Nucleus accumbens (tissue), 56 donors: ENCODE measurements around the gene OR4F15.

Source experiments
- DNase-seq, 56 donors: peaks; one replicate each; lab custom pipeline; 2025; lab: John Stamatoyannopoulos, UW

OR4F15 gene

GRCh38 chr15:101803676-101804075 is 8.3 kb upstream of the OR4F15 start:
- no peak for DNase-seq

- no peak for DNase-seq
These were observed 7.6 kb upstream of the OR4F15 start for GRCh38 chr15:101804375-101804774.

GRCh38 chr15:101804941-101805340 is 7.1 kb upstream of the OR4F15 start:
- no peak for DNase-seq

GRCh38 chr15:101805605-101806345 is 6.2 kb upstream of the OR4F15 start:
- no peak for DNase-seq

- DNase-seq = no peak
These were observed 4.6 kb upstream of the OR4F15 start for GRCh38 chr15:101807345-101807945.

- no peak for DNase-seq
These were observed 3.8 kb upstream of the OR4F15 start for GRCh38 chr15:101808201-101808600.

- no peak for DNase-seq
These were observed 1.5 kb upstream of the OR4F15 start for GRCh38 chr15:101810456-101810855.

GRCh38 chr15:101810876-101811275 is 1.1 kb upstream of the OR4F15 start:
- DNase-seq = no peak

GRCh38 chr15:101813803-101814534 is 2.0 kb downstream of the OR4F15 start:
- no peak for DNase-seq

- no peak for DNase-seq
These were observed 8.8 kb downstream of the OR4F15 start for GRCh38 chr15:101820781-101821180.

- DNase-seq = no peak
These were observed 15.3 kb downstream of the OR4F15 start for GRCh38 chr15:101827257-101827656.

- no peak for DNase-seq
These were observed 16.8 kb downstream of the OR4F15 start for GRCh38 chr15:101828774-101829173.

GRCh38 chr15:101841656-101842055 is 29.7 kb downstream of the OR4F15 start:
- no peak for DNase-seq

GRCh38 chr15:101844916-101845315 is 32.9 kb downstream of the OR4F15 start:
- DNase-seq = no peak

- DNase-seq = no peak
These were observed 40.4 kb downstream of the OR4F15 start for GRCh38 chr15:101852356-101852755.
